ENCODE measurements around the gene LEMD2. TPM values are rescaled to one million over a fixed set of nuclear protein-coding genes. Genes with fewer than 3 reads are reported as not detected.
A peak's percentile ranks its signal among the peaks of the same experiment; 100 is the strongest.

The LEMD2 gene
- polyA plus RNA-seq, 4 donors = 61.7 to 65.0 (median 64.1) TPM

DNA sequence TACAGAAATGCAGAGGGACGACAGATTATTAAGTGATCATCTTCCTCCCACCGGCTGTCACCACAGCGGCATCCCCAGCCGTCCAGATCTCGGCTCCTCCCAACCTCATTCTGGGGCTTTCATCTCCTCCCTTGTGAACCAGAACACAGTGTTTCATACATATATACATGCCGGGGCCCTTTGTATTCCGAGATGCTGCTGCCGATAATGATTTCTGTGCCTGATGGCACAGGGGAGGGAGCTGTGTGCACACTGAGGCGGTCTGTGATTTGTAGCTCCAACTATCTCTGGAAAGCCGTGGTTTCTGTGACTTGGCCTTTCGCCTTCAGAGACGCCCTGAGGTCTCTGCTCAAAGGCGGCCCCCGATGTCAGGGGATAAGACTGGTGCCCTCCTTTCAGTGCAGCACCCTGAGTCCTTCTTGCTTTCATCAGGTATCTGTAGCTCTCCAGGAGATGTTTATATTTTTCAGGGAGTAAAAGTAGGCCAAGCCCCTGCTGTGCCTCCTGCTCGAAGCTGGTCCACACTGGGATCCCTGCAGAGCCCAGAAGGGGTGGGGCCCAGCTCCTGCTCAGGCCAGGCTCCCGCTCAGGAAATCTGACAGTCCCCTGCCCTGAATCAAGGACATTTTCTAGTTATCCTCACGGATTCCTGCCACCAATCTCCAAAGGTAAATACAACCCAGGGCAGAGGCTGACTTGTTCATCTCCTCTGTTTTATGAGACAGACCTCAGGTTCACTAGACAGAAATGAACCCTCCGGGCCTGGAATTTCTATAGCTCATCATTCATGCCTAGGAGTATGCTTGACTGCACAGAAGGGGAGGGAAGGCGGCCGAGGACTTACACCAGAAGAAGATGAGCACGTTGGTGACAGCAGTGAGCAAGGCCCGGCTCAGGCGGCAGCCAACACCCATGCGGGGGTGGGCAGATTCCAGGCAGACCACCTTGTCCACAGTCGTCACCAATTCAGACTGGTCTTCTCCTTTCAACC lies 11.2 kb downstream of the LEMD2 start:
- no peak for DNase-seq (ENCODE audit: low read depth in 4 of 4, low spot score in 3 of 4)

- DNase-seq (ENCODE audit: low read depth in 4 of 4, low spot score in 3 of 4) = no peak
Measured at GRCh38 chr6:33776764-33777163, 12.2 kb downstream of the LEMD2 start.

- DNase-seq (ENCODE audit: low read depth in 4 of 4, low spot score in 3 of 4) = no peak
Measured at GRCh38 chr6:33776186-33776585, 12.7 kb downstream of the LEMD2 start.

GRCh38 chr6:33774774-33775173 lies 14.2 kb downstream of the LEMD2 start:
- no peak for DNase-seq (ENCODE audit: low read depth in 4 of 4, low spot score in 3 of 4)

- DNase-seq (ENCODE audit: low read depth in 4 of 4, low spot score in 3 of 4) = no peak
Measured at GRCh38 chr6:33772902-33773472, 15.9 kb downstream of the LEMD2 start.

DNA sequence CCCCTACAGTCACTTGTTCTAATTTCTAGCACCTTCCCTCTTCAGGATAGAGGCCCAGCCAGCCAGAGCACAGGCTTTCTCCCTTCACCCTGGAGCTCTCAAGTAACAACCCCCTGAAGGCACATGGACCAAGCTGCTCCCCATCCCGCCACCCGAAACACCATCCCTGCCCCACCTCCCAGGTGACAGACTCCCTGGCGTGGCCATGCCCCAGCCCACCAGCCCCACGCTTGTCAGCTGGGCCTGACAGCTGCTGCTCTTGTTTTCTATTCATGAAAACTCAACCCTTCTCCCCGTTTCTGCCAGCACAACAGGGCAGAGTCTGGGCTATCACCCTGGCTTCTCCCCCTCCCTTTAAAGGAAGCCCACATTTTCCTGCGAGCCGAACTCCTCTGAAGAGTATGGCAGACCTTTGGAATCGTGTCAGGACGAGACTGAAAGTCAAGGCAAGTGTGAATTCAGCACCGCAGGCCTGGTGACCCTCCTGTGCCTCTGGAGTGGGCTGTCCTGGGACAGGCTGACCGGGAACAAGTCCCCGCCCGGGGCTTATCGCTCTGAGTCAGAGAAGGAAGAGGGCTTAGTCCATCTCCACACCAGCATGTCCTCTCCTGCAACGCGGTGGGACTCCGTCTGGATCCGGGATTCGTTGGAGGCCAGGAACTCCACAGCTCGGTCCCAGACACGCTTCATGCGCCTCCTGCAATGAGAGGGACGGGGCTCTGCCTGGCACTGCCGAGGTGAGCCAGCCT lies 16.7 kb downstream of the LEMD2 start:
- DNase-seq (ENCODE audit: low read depth in 4 of 4, low spot score in 3 of 4) = no peak

DNA sequence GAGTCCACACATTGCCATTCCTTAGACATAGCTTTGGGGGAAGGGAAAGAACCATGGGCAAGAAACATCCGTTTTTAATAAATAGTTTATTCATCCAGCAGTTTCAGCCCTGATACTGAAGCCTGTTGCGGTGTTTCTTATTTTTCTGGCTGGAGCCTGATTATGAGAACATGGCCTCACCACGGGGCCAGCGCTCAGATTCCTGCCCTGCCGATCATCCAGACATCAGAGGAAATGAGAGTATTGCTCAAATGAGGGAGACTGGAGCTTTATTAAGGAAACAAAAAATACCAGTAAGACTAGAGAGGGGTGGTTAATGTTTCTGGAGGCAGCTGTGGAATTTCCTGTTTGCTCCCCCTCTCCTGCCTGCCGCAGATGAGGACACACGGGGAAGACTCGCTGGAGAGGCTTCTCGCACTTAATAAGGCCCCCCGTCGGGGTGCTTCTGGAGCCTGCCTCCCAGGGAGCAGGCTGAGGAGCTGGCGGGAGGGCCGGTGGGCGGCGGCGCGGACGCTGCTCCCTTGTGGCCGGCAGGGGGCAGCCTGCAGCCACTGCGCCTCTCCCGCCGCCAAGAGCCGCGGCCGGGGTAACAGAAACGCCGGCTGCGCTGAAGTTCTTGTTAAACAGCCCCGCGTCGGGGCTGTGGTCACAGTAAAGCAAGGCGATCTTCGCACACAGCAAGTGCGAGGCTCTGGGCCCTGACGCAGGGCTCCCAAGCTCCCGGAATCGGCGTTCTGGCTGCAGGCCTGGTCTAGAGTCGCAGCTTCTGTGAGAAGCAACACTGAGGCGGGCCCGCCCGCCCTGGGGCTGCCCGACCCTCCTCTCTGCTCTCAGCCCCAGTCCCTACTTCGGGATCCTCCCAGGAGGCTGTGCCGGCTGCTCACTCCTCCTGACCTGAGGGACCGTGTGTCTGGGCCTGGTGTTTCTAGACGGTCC lies 17.5 kb downstream of the LEMD2 start:
- peak in 2 of 4 donors; percentile 60 to 69 for DNase-seq (ENCODE audit: low read depth in 4 of 4, low spot score in 3 of 4)

GRCh38 chr6:33770833-33771145 lies 18.1 kb downstream of the LEMD2 start:
- no peak for DNase-seq (ENCODE audit: low read depth in 4 of 4, low spot score in 3 of 4)

GRCh38 chr6:33770124-33770832 lies 18.7 kb downstream of the LEMD2 start:
- no peak for DNase-seq (ENCODE audit: low read depth in 4 of 4, low spot score in 3 of 4)

DNA sequence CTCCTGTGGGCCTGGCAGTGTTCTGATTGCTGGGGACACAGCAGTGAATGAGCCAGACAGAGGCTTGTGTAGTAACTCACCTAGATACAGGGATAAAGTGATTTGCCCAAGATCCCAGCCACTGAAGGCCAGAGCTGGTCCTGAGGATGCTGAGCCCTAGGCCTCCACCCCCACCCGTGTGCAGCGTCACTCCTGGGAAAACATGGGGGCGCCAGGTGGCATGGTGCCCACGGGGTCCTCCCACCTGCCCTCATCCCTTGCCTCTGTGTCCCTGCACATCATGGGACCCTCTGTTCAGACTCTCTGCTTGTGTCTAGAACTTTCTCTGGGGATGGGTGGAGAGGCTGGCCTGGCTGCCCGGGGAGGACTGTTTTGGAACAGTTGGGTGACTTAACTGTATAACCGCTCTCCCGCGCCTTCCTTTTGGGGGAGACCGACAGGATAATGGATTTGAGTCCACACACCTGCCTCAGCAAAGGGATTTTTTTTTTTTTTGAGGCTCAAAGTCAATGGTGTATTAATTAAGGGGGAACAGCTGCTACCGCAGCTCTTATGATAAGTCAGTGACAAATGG lies 19.6 kb downstream of the LEMD2 start:
- DNase-seq (ENCODE audit: low read depth in 4 of 4, low spot score in 3 of 4) = no peak

- DNase-seq (ENCODE audit: low read depth in 4 of 4, low spot score in 3 of 4) = no peak
Measured at GRCh38 chr6:33768644-33769120, 20.2 kb downstream of the LEMD2 start.

DNA sequence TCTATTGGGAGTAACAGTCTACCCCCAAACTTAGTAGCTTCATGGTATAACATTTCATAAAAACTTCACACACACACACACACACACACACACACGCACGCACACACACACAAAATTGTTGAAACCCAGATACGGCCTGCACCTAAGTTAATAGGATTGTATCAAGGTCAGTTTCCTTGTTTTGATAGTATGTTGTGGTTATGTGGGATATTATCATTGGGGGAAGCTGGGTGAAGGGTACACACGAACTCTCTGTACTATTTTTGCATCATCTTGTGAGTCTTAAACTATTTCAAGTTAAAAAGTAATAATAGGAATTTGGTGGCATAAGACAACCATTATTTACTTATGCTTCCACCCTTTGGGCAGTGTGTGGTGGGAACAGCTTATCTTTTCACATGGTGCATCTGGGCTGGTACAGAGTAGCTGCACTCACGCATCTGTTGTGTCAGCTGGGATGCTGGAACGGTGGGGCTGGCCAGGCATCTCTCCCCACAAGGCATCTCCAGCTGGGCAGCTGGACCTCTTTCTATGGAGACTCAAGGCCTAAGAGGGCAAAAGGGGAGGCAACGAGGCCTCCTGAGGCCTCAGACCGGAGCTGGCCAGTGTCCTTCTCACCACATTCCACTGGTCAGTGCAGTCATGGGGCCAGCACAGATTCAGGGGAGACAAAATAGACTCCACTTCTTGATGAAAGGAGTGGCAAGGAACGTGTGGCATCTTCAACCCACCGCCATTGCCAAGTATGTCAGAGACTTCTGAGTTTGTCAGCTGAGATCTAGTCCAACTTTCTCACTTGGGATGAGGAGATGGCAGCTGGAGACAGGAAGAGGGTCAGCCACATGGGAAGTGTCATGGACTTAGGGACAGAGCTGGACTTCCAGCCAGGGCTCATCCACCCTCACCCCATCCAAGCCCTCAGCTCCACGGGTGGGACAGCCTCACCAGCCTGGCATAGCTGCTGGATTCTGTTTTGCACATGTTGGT lies 21.7 kb downstream of the LEMD2 start:
- no peak for DNase-seq (ENCODE audit: low read depth in 4 of 4, low spot score in 3 of 4)

GRCh38 chr6:33765368-33765767 lies 23.6 kb downstream of the LEMD2 start:
- DNase-seq (ENCODE audit: low read depth in 4 of 4, low spot score in 3 of 4) = no peak

DNA sequence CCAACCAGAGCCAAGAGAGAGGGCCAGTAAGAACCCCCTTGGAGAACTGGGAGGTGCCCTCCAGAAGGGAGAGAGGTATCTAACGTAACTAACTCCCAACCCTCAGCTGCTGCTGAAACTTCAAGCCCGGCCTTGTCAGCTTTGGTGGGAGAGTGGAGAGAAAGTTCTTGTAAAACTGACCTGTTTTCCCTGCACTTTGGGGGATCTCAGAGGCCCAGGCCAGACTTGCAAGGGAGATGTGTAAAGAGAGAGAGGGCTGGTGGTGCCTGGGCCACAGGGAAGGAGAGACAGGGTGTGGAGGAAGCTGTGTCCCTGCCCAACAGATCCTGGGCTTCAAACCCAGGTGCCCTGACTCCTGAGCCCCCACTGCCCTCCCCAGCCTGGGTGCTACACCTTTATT lies 24.9 kb downstream of the LEMD2 start:
- no peak for DNase-seq (ENCODE audit: low read depth in 4 of 4, low spot score in 3 of 4)

GRCh38 chr6:33763483-33763882 lies 25.4 kb downstream of the LEMD2 start:
- DNase-seq (ENCODE audit: low read depth in 4 of 4, low spot score in 3 of 4) = no peak

- no peak for DNase-seq (ENCODE audit: low read depth in 4 of 4, low spot score in 3 of 4)
Measured at GRCh38 chr6:33762713-33763112, 26.2 kb downstream of the LEMD2 start.

DNA sequence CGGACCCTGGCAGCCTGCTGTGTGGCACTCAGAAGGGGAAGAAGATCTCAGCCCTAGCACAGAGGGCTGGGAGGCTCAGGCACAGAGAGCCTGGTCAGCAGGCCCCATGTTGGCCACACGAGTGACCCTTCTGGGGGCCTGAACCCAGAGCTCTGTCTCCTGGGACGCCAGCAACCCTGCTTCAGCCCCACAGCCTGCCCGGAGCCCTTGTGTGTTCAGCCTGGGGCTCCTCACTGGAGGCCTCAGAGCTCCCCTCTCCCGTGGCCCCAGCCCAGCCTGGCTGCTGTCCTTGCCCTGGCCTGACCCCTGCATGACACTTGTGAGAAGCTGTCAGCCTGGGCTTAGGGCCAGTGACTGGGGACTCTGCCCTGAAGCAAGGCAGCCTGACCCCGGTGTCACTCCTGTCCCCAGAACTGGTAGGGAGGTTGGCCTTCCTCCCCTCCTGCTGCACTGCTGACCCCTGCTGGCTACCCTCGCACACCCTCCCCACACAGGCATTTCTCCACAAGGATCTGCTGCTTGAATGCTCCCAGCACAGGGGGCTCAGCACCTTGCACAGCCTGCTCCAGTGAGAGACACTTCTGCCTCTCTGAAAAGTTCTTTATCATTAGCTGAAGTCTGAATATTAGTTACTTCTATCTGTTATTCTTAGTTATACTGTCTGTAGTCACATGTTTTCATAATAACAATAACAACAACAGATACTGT lies 26.9 kb downstream of the LEMD2 start:
- DNase-seq (ENCODE audit: low read depth in 4 of 4, low spot score in 3 of 4) = no peak

DNA sequence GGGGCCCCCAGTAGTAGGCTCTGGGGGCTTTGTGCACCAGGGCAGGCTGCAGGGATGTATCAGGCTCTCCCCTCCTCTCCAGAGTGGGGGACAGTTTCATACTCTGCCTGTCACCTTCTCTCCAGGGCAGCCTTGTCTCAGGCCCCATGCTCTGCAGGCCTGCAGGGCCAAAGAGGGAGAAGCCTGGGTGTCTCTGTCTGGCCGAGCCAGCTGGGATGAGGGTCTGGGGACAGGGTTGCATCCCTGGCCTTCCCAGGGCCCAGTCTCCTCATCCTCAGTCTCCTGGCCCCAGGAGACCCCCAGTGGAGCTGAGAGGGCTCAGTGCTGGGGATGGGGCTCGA lies 27.4 kb downstream of the LEMD2 start:
- DNase-seq (ENCODE audit: low read depth in 4 of 4, low spot score in 3 of 4) = no peak

Measured in right renal pelvis (tissue), 4 donors.